ENCODE measurements around the gene SKIL. TPM values are rescaled to one million over a fixed set of nuclear protein-coding genes. Genes with fewer than 3 reads are reported as not detected.

The SKIL gene
- total RNA-seq, 1 experiment from 2014 or later: 34.7 TPM

- no peaks in the 10 kb centered on the region for H3K27me3 Mint-ChIP-seq (ENCODE audit: insufficient read depth, unreplicated experiment)
- POLR2A ChIA-PET: interaction anchor here (0.7 to 6.6 kb wide), 8 partner anchors 27 to 455 kb away, joined by 3 to 63 read pairs (median 4); partner anchors contain the start of gene RPL22L1
- H3K4me1 Mint-ChIP-seq (ENCODE audit: insufficient read depth, unreplicated experiment): peaks cover 9% of the 10 kb centered on the region
- BruUV-seq (replicated peaks): no TSS peak
- CTCF ChIA-PET: interaction anchor here (0.6 to 15.5 kb wide), 57 partner anchors 9 to 443 kb away, joined by 3 to 435 read pairs (median 4); partner anchors contain the start of gene PHC3
- no peaks in the 10 kb centered on the region for H3K36me3 Mint-ChIP-seq (ENCODE audit: insufficient read depth, unreplicated experiment)
- peak; percentile 95 for TF ChIP-seq CTCF (IDR thresholded peaks at IDR 0.05; ENCODE audit: unreplicated experiment)
- DNase-seq (ENCODE audit: unreplicated experiment): peak; percentile 78
- no peaks in the 10 kb centered on the region for H3K9me3 Mint-ChIP-seq (ENCODE audit: unreplicated experiment)
- intact Hi-C loops (cut with micrococcal nuclease): loop anchor here (1.0 to 5.0 kb wide), 5 partner anchors 85 to 552 kb away; no protein-coding TSS in a partner anchor
- H3K4me3 Mint-ChIP-seq (ENCODE audit: unreplicated experiment): no peak overlapping the region
- peak overlapping the region; percentile 39 for H3K27ac Mint-ChIP-seq (ENCODE audit: low read depth, unreplicated experiment)
These were observed 56.7 kb downstream of the SKIL start for GRCh38 chr3:170414202-170414663.

DNA sequence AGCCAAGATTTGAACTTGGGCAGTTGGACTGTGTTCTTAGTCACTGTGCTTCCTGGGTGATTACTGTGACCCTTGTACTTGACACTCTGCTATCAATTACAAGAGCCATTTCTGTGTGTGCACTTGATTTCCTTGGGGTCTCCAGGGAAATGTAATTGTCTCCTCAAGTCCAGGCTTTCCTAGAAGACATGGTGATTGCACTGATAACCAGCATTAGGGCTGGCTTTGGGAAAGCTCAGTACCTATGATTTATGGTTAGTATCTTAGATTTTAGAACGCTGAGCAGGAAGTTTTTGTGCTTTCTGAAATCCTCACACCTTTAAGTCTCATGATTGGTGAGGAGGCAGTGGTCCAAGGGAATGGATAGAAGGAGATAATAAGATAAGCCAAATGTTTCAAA is 59.6 kb downstream of the SKIL start:
- Mint-ChIP-seq H3K27ac (ENCODE audit: low read depth, unreplicated experiment) (no peak overlapping the region), H3K4me1 (ENCODE audit: insufficient read depth, unreplicated experiment) (peaks cover 9% of the 10 kb centered on the region), H3K4me3 (ENCODE audit: unreplicated experiment) (no peak overlapping the region), H3K36me3 (ENCODE audit: insufficient read depth, unreplicated experiment) (no peaks in the 10 kb centered on the region), H3K27me3 (ENCODE audit: insufficient read depth, unreplicated experiment) (no peaks in the 10 kb centered on the region), H3K9me3 (ENCODE audit: unreplicated experiment) (no peaks in the 10 kb centered on the region)
- no peak for DNase-seq (ENCODE audit: unreplicated experiment)
- intact Hi-C loops (cut with micrococcal nuclease): no loop called here
- BruUV-seq (replicated peaks): no TSS peak
- POLR2A ChIA-PET: interaction anchor here (0.7 to 1.2 kb wide), 3 partner anchors 272 to 665 kb away, joined by 3 to 5 read pairs (median 3); no protein-coding TSS in a partner anchor
- CTCF ChIA-PET: interaction anchor here (0.6 to 15.5 kb wide), 8 partner anchors 10 to 432 kb away, joined by 3 to 435 read pairs (median 5); no protein-coding TSS in a partner anchor
- no peak for TF ChIP-seq CTCF (IDR thresholded peaks at IDR 0.05; ENCODE audit: unreplicated experiment)

DNA sequence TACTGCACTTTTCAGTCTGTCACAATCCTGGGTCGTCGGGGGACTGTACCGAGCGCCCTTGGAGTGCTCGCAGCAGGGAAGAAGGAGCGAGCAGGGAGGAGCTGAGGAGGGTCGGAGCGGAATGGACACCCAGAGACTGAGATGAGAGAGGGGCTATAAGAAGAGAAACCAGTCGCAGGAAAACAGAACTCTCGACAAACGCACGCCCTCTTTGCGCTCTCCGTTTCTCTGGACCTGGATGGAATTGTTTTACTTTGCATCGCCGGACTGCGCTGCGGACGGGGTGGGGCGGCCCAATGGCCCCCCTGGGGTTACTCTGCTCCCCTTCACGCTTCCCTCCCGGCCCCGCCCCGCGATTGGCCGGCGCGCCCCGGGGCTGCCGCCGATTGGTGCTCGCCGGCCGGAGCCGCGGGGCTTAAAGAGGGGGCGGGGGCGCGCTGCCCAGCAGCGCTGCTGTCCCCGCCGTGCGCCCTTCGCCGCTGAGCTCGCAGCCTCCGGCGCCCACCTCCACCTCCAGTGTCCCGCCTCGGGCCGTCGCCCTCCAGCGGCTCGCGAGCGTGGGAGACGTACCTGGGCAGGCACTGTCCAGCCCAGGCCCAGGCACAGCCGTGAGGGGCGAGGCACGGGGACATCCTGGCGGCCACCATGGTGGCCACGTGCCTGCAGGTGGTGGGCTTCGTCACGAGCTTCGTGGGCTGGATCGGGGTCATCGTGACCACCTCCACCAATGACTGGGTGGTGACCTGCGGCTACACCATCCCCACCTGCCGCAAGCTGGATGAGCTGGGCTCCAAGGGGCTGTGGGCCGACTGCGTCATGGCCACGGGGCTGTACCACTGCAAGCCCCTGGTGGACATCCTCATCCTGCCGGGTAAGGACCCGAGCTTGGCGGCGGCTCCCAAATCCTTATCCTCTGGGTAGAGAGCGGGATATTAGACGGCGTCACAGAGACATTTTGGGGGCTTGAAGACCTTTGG is 61.2 kb downstream of the SKIL start, which contains the start of gene CLDN11:
CLDN11 (plus strand) TSS at position 447 of the 977 bp plus-strand sequence; CDS start at position 646, 199 bp downstream.
- CTCF ChIA-PET: interaction anchor here (2.0 to 15.5 kb wide), 3 partner anchors 78 to 430 kb away, joined by 7 to 435 read pairs (median 85); no protein-coding TSS in a partner anchor
- POLR2A ChIA-PET: interaction anchor here (0.6 kb wide), 1 partner anchor 280 kb away, joined by 3 read pairs; no protein-coding TSS in a partner anchor
- H3K4me1 Mint-ChIP-seq (ENCODE audit: insufficient read depth, unreplicated experiment): peaks cover 9% of the 10 kb centered on the region
- BruUV-seq (replicated peaks): no TSS peak
- no peaks in the 10 kb centered on the region for H3K9me3 Mint-ChIP-seq (ENCODE audit: unreplicated experiment)
- no peak for DNase-seq (ENCODE audit: unreplicated experiment)
- intact Hi-C loops (cut with micrococcal nuclease): no loop called here
- no peak within 1 kb of the TSS for H3K27ac Mint-ChIP-seq (ENCODE audit: low read depth, unreplicated experiment)
- H3K36me3 Mint-ChIP-seq (ENCODE audit: insufficient read depth, unreplicated experiment): no peaks in the 10 kb centered on the region
- H3K27me3 Mint-ChIP-seq (ENCODE audit: insufficient read depth, unreplicated experiment): no peaks in the 10 kb centered on the region
- TF ChIP-seq CTCF (IDR thresholded peaks at IDR 0.05; ENCODE audit: unreplicated experiment): no peak
- no peak within 1 kb of the TSS for H3K4me3 Mint-ChIP-seq (ENCODE audit: unreplicated experiment)
